Endothelial cell of umbilical vein (primary cell): ENCODE data around the gene ADD2. TPM values are rescaled to one million over a fixed set of nuclear protein-coding genes. Genes with fewer than 3 reads are reported as not detected.

Experiments used
- BruUV-seq: library from RNA; stranded (reverse); fragments of 400-500 nt; replicated peaks from 2 replicates; lab custom pipeline; 2021; lab: Mats Ljungman, UMichigan
- CTCF ChIA-PET: fragments of 300-600, 350-600 bp; sonication (Branson Sonifier 250); formaldehyde crosslinking; loops from one replicate; lab custom pipeline; 2021; ENCODE audit warnings: antibody characterized with exemption, inconsistent platforms; lab: Charles Lee
- POLR2A ChIA-PET: fragments of 300-600, 350-600 bp; sonication (Branson Sonifier 250); formaldehyde crosslinking; loops from one replicate; lab custom pipeline; 2021; ENCODE audit warnings: antibody characterized with exemption, inconsistent platforms; lab: Charles Lee
- DNase-seq: peaks from one replicate; pipeline ENCODE4 v3.0.0-alpha.2; 2011; ENCODE audit warnings: low read depth, low spot score
- FAIRE-seq: peaks from 2 replicates; lab custom pipeline; 2011; peaks lifted over from hg19 to GRCh38; lab: Jason Lieb, UNC
- H2AFZ ChIP-seq: 2 replicates; pipeline ENCODE4 v1.6.0; 2012; ENCODE audit warnings: low read depth, low read length, control low read depth, inconsistent platforms
- H3K27ac ChIP-seq: 2 replicates; pipeline ENCODE4 v1.5.1; 2011; ENCODE audit warnings: low read depth, mild to moderate bottlenecking, control low read depth, low read length, moderate library complexity; ENCODE audit not compliant: insufficient read depth
- H3K27me3 ChIP-seq, 2 experiments: 2 replicates each; pipeline versions ENCODE4 v1.6.0 to v1.6.1; 2011; ENCODE audit warnings: low read length in 2 of 2, mixed read lengths in 1 of 2; ENCODE audit not compliant: control insufficient read depth in 2 of 2, insufficient read depth in 2 of 2
- H3K36me3 ChIP-seq, 2 experiments: 2 replicates in 1 of 2; 3 replicates in 1 of 2; pipeline ENCODE4 v1.5.1; 2011; ENCODE audit warnings: low read length in 2 of 2, mild to moderate bottlenecking in 1 of 2, moderate library complexity in 1 of 2; ENCODE audit not compliant: control insufficient read depth in 2 of 2, insufficient read depth in 2 of 2; ENCODE audit errors: extremely low read depth in 1 of 2
- H3K4me1 ChIP-seq: 3 replicates; pipeline ENCODE4 v1.5.1; 2011; ENCODE audit warnings: mild to moderate bottlenecking, low read length; ENCODE audit not compliant: control insufficient read depth, insufficient read depth; ENCODE audit errors: extremely low read depth
- H3K4me2 ChIP-seq: 2 replicates; pipeline ENCODE4 v1.6.1; 2011; ENCODE audit warnings: low read length, control low read depth, mixed read lengths; ENCODE audit not compliant: insufficient read depth
- H3K4me3 ChIP-seq, 3 experiments: fragments of 200-600 bp in 1 of 3; sonication (generic), shearing (Covaris generic) in 1 of 3; replicated peaks in 1 of 3; 2 replicates each; pipeline ENCODE4 v1.5.1; 2011 to 2016; ENCODE audit warnings: control low read depth in 3 of 3, low read length in 3 of 3, mild to moderate bottlenecking in 2 of 3, inconsistent platforms in 1 of 3, low read depth in 1 of 3, moderate library complexity in 1 of 3; ENCODE audit not compliant: insufficient read depth in 1 of 3
- H3K79me2 ChIP-seq: 2 replicates; pipeline ENCODE4 v1.6.0; 2012; ENCODE audit warnings: low read length, inconsistent platforms; ENCODE audit not compliant: control insufficient read depth, insufficient read depth
- H3K9ac ChIP-seq: replicated peaks from 2 replicates; pipeline ENCODE3; 2011; ENCODE audit warnings: low read length, control low read depth; ENCODE audit not compliant: insufficient read depth; ENCODE audit errors: extremely low read depth
- H3K9me1 ChIP-seq: replicated peaks from 3 replicates; pipeline ENCODE4 v1.6.0; 2011; ENCODE audit warnings: mild to moderate bottlenecking, low read length; ENCODE audit not compliant: control insufficient read depth, insufficient read depth; ENCODE audit errors: extremely low read depth
- H3K9me3 ChIP-seq: replicated peaks from 2 replicates; pipeline ENCODE4 v1.5.1; 2012; ENCODE audit warnings: low read length, inconsistent platforms; ENCODE audit not compliant: control insufficient read depth, insufficient read depth
- H4K20me1 ChIP-seq: replicated peaks from 2 replicates; pipeline ENCODE3; 2011; ENCODE audit warnings: mild to moderate bottlenecking, low read length; ENCODE audit not compliant: control insufficient read depth, insufficient read depth; ENCODE audit errors: extremely low read depth
- CTCF ChIP-seq, 2 donors: IDR thresholded peaks; 1 replicate in 1 of 2; 2 replicates in 1 of 2; pipeline ENCODE4 v1.5.1; 2011; ENCODE audit warnings: low read length in 2 of 2, mild to moderate bottlenecking in 2 of 2, moderate library complexity in 2 of 2, control low read depth in 1 of 2, inconsistent platforms in 1 of 2, low read depth in 1 of 2; ENCODE audit not compliant: insufficient read depth in 1 of 2; ENCODE audit errors: extremely low read depth in 1 of 2
- EZH2 ChIP-seq: IDR thresholded peaks from 2 replicates; pipeline ENCODE4 v1.6.1; 2012; ENCODE audit warnings: borderline replicate concordance, low read depth, mild to moderate bottlenecking, moderate library complexity, low read length, inconsistent platforms; ENCODE audit not compliant: severe bottlenecking
- FOS ChIP-seq: IDR thresholded peaks from 2 replicates; pipeline ENCODE4 v1.6.1; 2011; ENCODE audit warnings: mild to moderate bottlenecking, low read length, moderate library complexity, borderline replicate concordance; ENCODE audit not compliant: insufficient read depth
- GATA2 ChIP-seq: IDR thresholded peaks from 2 replicates; pipeline ENCODE4 v1.7.0; 2011; ENCODE audit warnings: low read depth, mild to moderate bottlenecking, moderate library complexity, mixed read lengths, low read length; ENCODE audit not compliant: insufficient read length, insufficient read depth
- JUN ChIP-seq: IDR thresholded peaks from 2 replicates; pipeline ENCODE4 v1.6.1; 2011; ENCODE audit warnings: borderline replicate concordance, low read depth; ENCODE audit not compliant: insufficient read length, insufficient read depth
- MAX ChIP-seq: IDR thresholded peaks from 2 replicates; pipeline ENCODE4 v1.6.1; 2011; ENCODE audit not compliant: insufficient read depth, insufficient read length
- MYC ChIP-seq: IDR thresholded peaks from one replicate; pipeline ENCODE4 v1.6.1; 2011; ENCODE audit warnings: mild to moderate bottlenecking, low read depth, low read length
- POLR2A ChIP-seq: IDR thresholded peaks from 2 replicates; pipeline ENCODE4 v1.6.1; 2012; ENCODE audit warnings: low read depth, mild to moderate bottlenecking, control low read depth, low read length
- POLR2AphosphoS5 ChIP-seq: IDR thresholded peaks from 2 replicates; pipeline ENCODE4 v1.6.1; 2012; ENCODE audit warnings: low read depth, mild to moderate bottlenecking, control low read depth, low read length, moderate library complexity; ENCODE audit not compliant: insufficient read depth
- dilution Hi-C: fragments of 300-500 bp; cut with MboI; formaldehyde crosslinking; loops from one replicate; pipeline ENCODE4 v1.15.0; 2019; ENCODE audit warnings: low sequenced_read_pairs; ENCODE audit not compliant: extremely low pct_ligation_motif_present
- intact Hi-C: fragments of 100-400 bp; cut with micrococcal nuclease; formaldehyde crosslinking; loops from one replicate; pipeline ENCODE4 v1.10.0; 2022
- polyA plus RNA-seq, 4 experiments: library from polyadenylated mRNA; depleted of rRNA in 3 of 4; stranded (reverse) in 3 of 4; unstranded in 1 of 4; fragments of >200 nt; gene quantifications; 2 replicates each; pipeline versions ENCODE4 v1.2.1 to v1.2.3, GENCODE V29; 2011 to 2012; ENCODE audit warnings: missing spikeins in 1 of 4
- total RNA-seq: library from RNA; stranded (reverse); gene quantifications from 2 replicates; pipeline ENCODE4 v1.2.3, GENCODE V29; 2021

ADD2 gene
- total and polyA plus RNA-seq, 2 donors (not counting 3 experiments of a cell fraction or from before 2014, with no cell fraction given), result 0.17 TPM; not detected in 1

- TF ChIP-seq JUN (no peak), FOS (no peak), POLR2AphosphoS5 (no peak), CTCF (IDR thresholded peaks at IDR 0.05; ENCODE audit: extremely low read depth in 1 of 2, insufficient read depth in 1 of 2, low read depth in 1 of 2, low read length in 2 of 2) (no peak), GATA2 (no peak), EZH2 (no peak), MYC (no peak), MAX (no peak), POLR2A (no peak)
- Histone ChIP-seq H3K27ac (no peak overlapping the region), H3K9me3 (no peaks in the 10 kb centered on the region), H3K36me3 (no peaks in the 10 kb centered on the region), H3K4me2 (no peak overlapping the region), H3K9ac (no peak overlapping the region), H3K79me2 (no peaks in the 10 kb centered on the region), H2AFZ (no peak overlapping the region), H4K20me1 (no peaks in the 10 kb centered on the region), H3K4me1 (no peaks in the 10 kb centered on the region), H3K4me3 (no peak overlapping the region), H3K9me1 (no peaks in the 10 kb centered on the region), H3K27me3 (peaks cover 0 to 17% of the 10 kb centered on the region in 2 experiments)
- FAIRE-seq, result no peak
- dilution Hi-C loops, result no loop called here
- intact Hi-C loops, result no loop called here
- BruUV-seq, result no TSS peak
- no peak for DNase-seq
- CTCF ChIA-PET, result interaction anchor here (1.2 kb wide), 1 partner anchor 10 kb away, joined by 5 read pairs; no protein-coding TSS in a partner anchor
- POLR2A ChIA-PET, result no interaction called here
Observed at GRCh38 chr2:70717431-70718038, 50.5 kb downstream of the ADD2 start.
